Stomach (tissue), 9 donors: Measurements from ENCODE around the gene BTD. TPM values are rescaled to one million over a fixed set of nuclear protein-coding genes. Genes with fewer than 3 reads are reported as not detected.

ENCODE experiments used
- DNase-seq, 2 donors: peaks; one replicate each; pipeline versions ENCODE4 v3.0.0 to v3.0.0-alpha.2; 2013 to 2019
- H3K27ac ChIP-seq, 5 donors: fragments of 200-600 bp in 4 of 5; sonication (generic) in 4 of 5; one replicate each; pipeline ENCODE4 v1.5.1; 2013 to 2019; ENCODE audit warnings: mild to moderate bottlenecking in 1 of 5, moderate library complexity in 1 of 5
- H3K27me3 ChIP-seq, 3 donors: fragments of 200-600 bp; sonication (generic); one replicate each; pipeline ENCODE4 v1.5.1; 2017 to 2019; ENCODE audit warnings: mixed run types in 1 of 3
- H3K36me3 ChIP-seq, 4 donors: fragments of 200-600 bp; sonication (generic); 1 replicate in 3 of 4; 2 replicates in 1 of 4; pipeline ENCODE4 v1.5.1; 2016 to 2019
- H3K4me1 ChIP-seq, 4 donors: fragments of 200-600 bp; sonication (generic); one replicate each; pipeline ENCODE4 v1.5.1; 2016 to 2019
- H3K4me3 ChIP-seq, 4 donors: fragments of 200-600 bp; sonication (generic) in 3 of 4; one replicate each; pipeline ENCODE4 v1.5.1; 2016 to 2019; ENCODE audit warnings: mild to moderate bottlenecking in 1 of 4
- H3K9me3 ChIP-seq, 4 donors: fragments of 200-600 bp; sonication (generic); one replicate each; pipeline ENCODE4 v1.5.1; 2016 to 2019
- CTCF ChIP-seq, 7 experiments: fragments of 450-650 bp in 4 of 7; fragments of 200-600 bp in 3 of 7; sonication (generic) in 3 of 7; IDR thresholded peaks; one replicate each; pipeline ENCODE4 v1.5.1; 2016 to 2019; ENCODE audit warnings: antibody characterized with exemption in 7 of 7, control low read depth in 2 of 7, mild to moderate bottlenecking in 1 of 7
- EP300 ChIP-seq: sonication (generic); formaldehyde crosslinking; IDR thresholded peaks from one replicate; pipeline ENCODE4 v1.6.1; 2017; ENCODE audit warnings: antibody characterized with exemption
- POLR2A ChIP-seq, 4 donors: fragments of 450-650 bp; IDR thresholded peaks; one replicate each; pipeline ENCODE4 v1.6.1; 2016; ENCODE audit warnings: antibody characterized with exemption in 4 of 4, control low read depth in 2 of 4, mild to moderate bottlenecking in 1 of 4, moderate library complexity in 1 of 4
- POLR2AphosphoS5 ChIP-seq, 3 donors: sonication (generic); formaldehyde crosslinking; IDR thresholded peaks; one replicate each; pipeline ENCODE4 v1.6.1; 2016; ENCODE audit warnings: antibody characterized with exemption in 3 of 3
- WGBS, 5 donors: extraction: QIAGEN DNeasy Blood & Tissue Kit in 3 of 5; methylation state at CpG; one replicate each; pipeline versions ENCODE4 v1.1.5 to v1.1.7; 2013 to 2018; 5-methylcytosine and 5-hydroxymethylcytosine counted together
- intact Hi-C: fragments of 100-400 bp; cut with DNase I; formaldehyde crosslinking; loops from one replicate; pipeline ENCODE4 v1.15.1; 2023; ENCODE audit warnings: low total_unique reads
- polyA plus RNA-seq, 3 donors: library from polyadenylated mRNA; stranded (reverse); fragments of 200-250 nt; gene quantifications; one replicate each; pipeline ENCODE4 v1.2.3, GENCODE V29; 2013
- total RNA-seq, 5 donors: library from RNA; depleted of rRNA; stranded (reverse); fragments of >200 nt; gene quantifications; one replicate each; pipeline versions ENCODE4 v1.1.0 to v1.2.3, GENCODE V29; 2014 to 2016
- donor health status: healthy with polysubstance abuse.
- donor health status: Bipolar disorder and iron deficiency.
- donor health status: healthy.

Gene BTD
- total and polyA plus RNA-seq, 8 donors, result 2.9 to 102 (median 12.0) TPM

GRCh38 chr3:15645740-15646501 lies 44.4 kb downstream of the BTD start:
- TF ChIP-seq CTCF (IDR thresholded peaks at IDR 0.05) (no peak), POLR2AphosphoS5 (IDR thresholded peaks at IDR 0.05) (peak in 2 of 3 donors; percentile 12 to 44)
- no peak overlapping the region for H3K4me3 ChIP-seq
- H3K9me3 ChIP-seq, result no peaks in the 10 kb centered on the region
- DNase-seq, result peak in 1 of 2 donors; percentile 58
- 78 to 93% (median 84%) methylated on average over 16 to 18 of the region's 18 CpGs for WGBS, 5 donors
- H3K36me3 ChIP-seq, result peaks cover 0 to 32% (median 19%) of the 10 kb centered on the region in 4 donors
- peak overlapping the region in 4 of 5 donors; percentile 39 to 80 (median 70) for H3K27ac ChIP-seq
- intact Hi-C loops, result no loop called here
- H3K27me3 ChIP-seq, result no peaks in the 10 kb centered on the region
- peaks cover 0 to 34% (median 20%) of the 10 kb centered on the region in 4 donors for H3K4me1 ChIP-seq

DNA sequence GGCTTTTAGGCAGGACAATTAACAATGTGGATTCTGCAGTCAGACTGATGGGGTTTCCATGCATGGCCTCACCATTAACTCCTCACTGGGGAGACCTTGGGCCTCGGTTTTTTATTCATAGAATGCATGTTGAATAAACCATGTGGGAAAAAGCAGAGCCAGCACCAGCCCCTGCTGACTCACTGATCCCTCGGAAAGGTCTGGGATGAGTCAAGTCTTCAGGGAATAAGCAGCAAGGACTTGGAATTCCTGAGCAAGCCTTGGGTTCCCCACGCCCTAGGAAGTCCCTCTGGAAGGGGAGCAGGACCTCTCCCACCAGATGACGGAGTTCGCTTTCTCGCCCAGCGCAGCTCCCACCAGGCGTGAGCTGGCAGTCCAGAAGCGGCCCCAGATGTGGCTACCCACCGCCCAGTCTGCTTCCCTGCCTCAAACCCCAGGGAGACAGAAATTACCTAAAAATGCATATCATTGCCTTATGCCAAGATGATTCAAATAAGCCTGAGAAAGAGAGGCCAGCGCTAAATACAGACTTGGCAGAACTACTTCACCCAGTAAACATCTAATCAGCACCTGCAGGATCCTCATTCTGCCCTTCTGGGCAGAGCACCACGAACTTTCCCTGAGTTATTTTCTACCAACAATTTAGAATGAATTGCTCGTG lies 45.4 kb downstream of the BTD start:
- peak in 1 of 2 donors; percentile 49 for DNase-seq

DNA sequence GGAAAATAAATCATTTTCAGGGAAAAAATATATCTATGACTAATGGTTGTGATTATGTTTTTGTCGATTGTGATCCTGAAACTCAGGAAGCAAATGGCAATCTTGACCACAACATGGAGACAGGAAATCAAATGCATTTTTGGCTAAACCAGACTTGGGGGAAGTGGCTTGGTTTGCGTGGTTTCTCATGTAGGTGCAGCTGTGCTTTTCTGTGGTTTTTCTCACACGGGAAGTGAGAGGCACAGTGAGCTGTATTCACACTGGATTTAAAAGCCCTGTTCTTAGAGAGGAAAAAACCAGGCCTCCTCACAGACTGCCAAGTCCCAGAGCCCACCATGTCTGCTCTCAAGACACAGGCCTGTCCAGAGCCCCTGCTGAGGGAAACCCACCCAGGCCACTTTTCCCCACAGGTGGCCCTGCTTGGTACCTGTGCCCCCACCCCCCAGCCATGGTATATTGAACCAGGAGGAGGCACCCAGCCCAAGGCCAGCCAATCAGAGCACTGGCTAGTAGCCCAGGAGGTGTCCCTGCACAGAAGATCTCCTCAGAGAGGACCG lies 46.1 kb downstream of the BTD start:
- Histone ChIP-seq H3K4me1 (peaks cover 0 to 34% (median 20%) of the 10 kb centered on the region in 4 donors), H3K9me3 (no peaks in the 10 kb centered on the region), H3K4me3 (no peak overlapping the region), H3K27me3 (no peaks in the 10 kb centered on the region), H3K27ac (peak overlapping the region in 4 of 5 donors; percentile 65 to 80 (median 72)), H3K36me3 (peaks cover 0 to 22% (median 14%) of the 10 kb centered on the region in 4 donors)
- intact Hi-C loops, result no loop called here
- TF ChIP-seq CTCF (IDR thresholded peaks at IDR 0.05) (no peak), POLR2AphosphoS5 (IDR thresholded peaks at IDR 0.05) (peak in 1 of 3 donors; percentile 55)
- 47 to 77% (median 63%) methylated on average over 4 of the region's 4 CpGs for WGBS, 5 donors
- DNase-seq, result peak in 1 of 2 donors; percentile 69

More for the DNA sequence above, 45.4 kb downstream of the BTD start:
- TF ChIP-seq POLR2A (IDR thresholded peaks at IDR 0.05), result no peak
- peak in 1 of 3 donors; percentile 82 for TF ChIP-seq POLR2AphosphoS5 (IDR thresholded peaks at IDR 0.05)
- H3K36me3 ChIP-seq, result peaks cover 0 to 29% (median 18%) of the 10 kb centered on the region in 4 donors
- H3K27me3 ChIP-seq, result no peaks in the 10 kb centered on the region
- H3K4me1 ChIP-seq, result peaks cover 0 to 34% (median 20%) of the 10 kb centered on the region in 4 donors
- no peak overlapping the region for H3K4me3 ChIP-seq
- H3K9me3 ChIP-seq, result no peaks in the 10 kb centered on the region
- H3K27ac ChIP-seq, result peak overlapping the region; percentile 2 to 80 (median 71)
- intact Hi-C loops, result no loop called here
- 62 to 79% (median 69%) methylated on average over 11 to 13 of the region's 13 CpGs for WGBS, 5 donors

- DNase-seq, result no peak
- peaks cover 0 to 11% (median 8%) of the 10 kb centered on the region in 4 donors for H3K36me3 ChIP-seq
- H3K9me3 ChIP-seq, result no peaks in the 10 kb centered on the region
- no peak for TF ChIP-seq EP300
- TF ChIP-seq CTCF (IDR thresholded peaks at IDR 0.05), result no peak
- TF ChIP-seq POLR2AphosphoS5 (IDR thresholded peaks at IDR 0.05), result no peak
- no peak for TF ChIP-seq POLR2A (IDR thresholded peaks at IDR 0.05)
- H3K4me1 ChIP-seq, result peaks cover 0 to 43% (median 20%) of the 10 kb centered on the region in 4 donors
- no peak overlapping the region for H3K4me3 ChIP-seq
- H3K27me3 ChIP-seq, result no peaks in the 10 kb centered on the region
- intact Hi-C loops, result no loop called here
- H3K27ac ChIP-seq, result no peak overlapping the region
- 91 to 95% (median 94%) methylated on average over 3 of the region's 3 CpGs for WGBS, 5 donors
Measured at GRCh38 chr3:15649341-15649740, 47.8 kb downstream of the BTD start.
